IMR-90 (cell line): ENCODE results near the gene FUT4. TPM values are rescaled to one million over a fixed set of nuclear protein-coding genes. Genes with fewer than 3 reads are reported as not detected.

Experiments used
- ATAC-seq: fragments of 200-7000 bp; cut with Tn5 transposase; 2 replicates; pipeline ENCODE4 v1.9.1; 2020; ENCODE audit warnings: low read depth, mild to moderate bottlenecking, moderate library complexity
- BruUV-seq: library from RNA; stranded (reverse); fragments of 400-500 nt; replicated peaks from 2 replicates; lab custom pipeline; 2021; lab: Mats Ljungman, UMichigan
- CTCF ChIA-PET: fragments of 300-600 bp; formaldehyde crosslinking; extraction: SDS; loops from one replicate; lab custom pipeline; 2021; ENCODE audit warnings: antibody characterized with exemption; lab: Yijun Ruan, JAX
- POLR2A ChIA-PET: fragments of 300-600 bp; sonication (Branson Sonifier 250); formaldehyde crosslinking; loops from one replicate; lab custom pipeline; 2022; ENCODE audit warnings: antibody characterized with exemption; ENCODE audit not compliant: unreplicated experiment; lab: Charles Lee
- DNase-seq: peaks from one replicate; pipeline ENCODE4 v3.0.0; 2013
- H2AFZ ChIP-seq: replicated peaks from 2 replicates; pipeline ENCODE3; 2013; ENCODE audit warnings: low read length, mild to moderate bottlenecking; ENCODE audit not compliant: poor library complexity
- H2AK5ac ChIP-seq: 2 replicates; pipeline ENCODE4 v1.6.1; 2013; ENCODE audit warnings: low read depth, low read length, inconsistent platforms
- H2AK9ac ChIP-seq: replicated peaks from 2 replicates; pipeline ENCODE3; 2013; ENCODE audit warnings: mild to moderate bottlenecking, low read depth, low read length, moderate library complexity; ENCODE audit not compliant: poor library complexity
- H2BK120ac ChIP-seq: 2 replicates; pipeline ENCODE4 v1.6.1; 2013; ENCODE audit warnings: low read depth, low read length, inconsistent platforms
- H2BK15ac ChIP-seq: 3 replicates; pipeline ENCODE4 v1.6.1; 2013; ENCODE audit warnings: low read depth, low read length, inconsistent platforms
- H2BK20ac ChIP-seq: 2 replicates; pipeline ENCODE4 v1.6.1; 2013; ENCODE audit warnings: low read depth, mild to moderate bottlenecking, inconsistent platforms, low read length, moderate library complexity
- H2BK5ac ChIP-seq: 2 replicates; pipeline ENCODE4 v1.6.1; 2013; ENCODE audit warnings: mild to moderate bottlenecking, low read depth, low read length, inconsistent platforms; ENCODE audit not compliant: poor library complexity, severe bottlenecking
- H3K14ac ChIP-seq: replicated peaks from 2 replicates; pipeline ENCODE4 v1.6.1; 2013; ENCODE audit warnings: low read depth, low read length, inconsistent platforms
- H3K18ac ChIP-seq: 2 replicates; pipeline ENCODE4 v1.6.1; 2013; ENCODE audit warnings: low read depth, low read length, control low read depth
- H3K23ac ChIP-seq: 2 replicates; pipeline ENCODE4 v1.6.1; 2013; ENCODE audit warnings: low read depth, low read length, inconsistent platforms
- H3K27ac ChIP-seq: 2 replicates; pipeline ENCODE4 v1.5.1; 2013; ENCODE audit warnings: mild to moderate bottlenecking, control low read depth, low read length; ENCODE audit not compliant: insufficient read depth
- H3K27me3 ChIP-seq: 2 replicates; pipeline ENCODE4 v1.6.1; 2013; ENCODE audit warnings: low read length; ENCODE audit not compliant: control insufficient read depth, insufficient read depth
- H3K36me3 ChIP-seq: 2 replicates; pipeline ENCODE4 v1.6.1; 2013; ENCODE audit warnings: low read length, mixed read lengths; ENCODE audit not compliant: control insufficient read depth, insufficient read depth
- H3K4ac ChIP-seq: 2 replicates; pipeline ENCODE4 v1.6.1; 2013; ENCODE audit warnings: low read depth, low read length, inconsistent platforms
- H3K4me1 ChIP-seq: 2 replicates; pipeline ENCODE4 v1.6.1; 2013; ENCODE audit warnings: low read length, mixed read lengths; ENCODE audit not compliant: control insufficient read depth, insufficient read depth
- H3K4me2 ChIP-seq: 2 replicates; pipeline ENCODE4 v1.6.1; 2013; ENCODE audit warnings: low read depth, mild to moderate bottlenecking, control low read depth, low read length, moderate library complexity
- H3K4me3 ChIP-seq: 2 replicates; pipeline ENCODE4 v1.5.1; 2013; ENCODE audit warnings: low read depth, mild to moderate bottlenecking, control low read depth, low read length, moderate library complexity; ENCODE audit not compliant: insufficient read depth
- H3K56ac ChIP-seq: 2 replicates; pipeline ENCODE4 v1.6.1; 2013; ENCODE audit warnings: low read length, inconsistent platforms; ENCODE audit not compliant: insufficient read depth; ENCODE audit errors: extremely low read depth
- H3K79me1 ChIP-seq, 2 experiments: 2 replicates each; pipeline ENCODE4 v1.6.1; 2013; ENCODE audit warnings: low read length in 2 of 2, inconsistent platforms in 1 of 2, low read depth in 1 of 2
- H3K9ac ChIP-seq: 2 replicates; pipeline ENCODE4 v1.6.1; 2013; ENCODE audit warnings: low read depth, low read length, control low read depth
- H3K9me1 ChIP-seq: 2 replicates; pipeline ENCODE4 v1.6.1; 2013; ENCODE audit warnings: low read length, inconsistent platforms; ENCODE audit not compliant: insufficient read depth
- H3K9me3 ChIP-seq: 2 replicates; pipeline ENCODE4 v1.6.1; 2013; ENCODE audit warnings: low read length; ENCODE audit not compliant: control insufficient read depth, insufficient read depth
- H4K20me1 ChIP-seq: 2 replicates; pipeline ENCODE4 v1.6.1; 2013; ENCODE audit warnings: low read length, inconsistent platforms; ENCODE audit not compliant: insufficient read depth
- H4K5ac ChIP-seq: 2 replicates; pipeline ENCODE4 v1.6.1; 2013; ENCODE audit warnings: mild to moderate bottlenecking, low read depth, low read length, control low read depth
- H4K8ac ChIP-seq, 2 experiments: 2 replicates each; pipeline ENCODE4 v1.6.1; 2013; ENCODE audit warnings: low read depth in 2 of 2, low read length in 2 of 2, control low read depth in 1 of 2, inconsistent platforms in 1 of 2
- H4K91ac ChIP-seq: 2 replicates; pipeline ENCODE4 v1.6.1; 2013; ENCODE audit warnings: low read depth, low read length, inconsistent platforms; ENCODE audit not compliant: insufficient read depth
- BHLHE40 ChIP-seq: fragments of 150-350 bp; IDR thresholded peaks from 2 replicates; pipeline ENCODE4 v1.6.1; 2016; ENCODE audit warnings: mild to moderate bottlenecking, low read depth, low read length
- CHD1 ChIP-seq: IDR thresholded peaks from 2 replicates; pipeline ENCODE4 v1.6.1; 2012; ENCODE audit warnings: low read depth, low read length, improper control_type of control experiment
- FOS ChIP-seq: fragments of 150-350 bp; IDR thresholded peaks from 2 replicates; pipeline ENCODE4 v1.6.1; 2016; ENCODE audit warnings: low read depth, low read length
- MAFK ChIP-seq: IDR thresholded peaks from 2 replicates; pipeline ENCODE4 v1.6.1; 2012; ENCODE audit warnings: low read depth, low read length, improper control_type of control experiment
- MXI1 ChIP-seq: IDR thresholded peaks from 2 replicates; pipeline ENCODE4 v1.6.1; 2012; ENCODE audit warnings: low read depth, mild to moderate bottlenecking, low read length, moderate library complexity, borderline replicate concordance
- NFE2L2 ChIP-seq: fragments of 150-350 bp; IDR thresholded peaks from 2 replicates; pipeline ENCODE4 v1.6.1; 2016; ENCODE audit warnings: low read depth, mild to moderate bottlenecking, low read length
- POLR2A ChIP-seq: IDR thresholded peaks from 2 replicates; pipeline ENCODE4 v1.6.1; 2012; ENCODE audit warnings: mild to moderate bottlenecking, low read depth, low read length
- RCOR1 ChIP-seq: IDR thresholded peaks from 2 replicates; pipeline ENCODE4 v1.6.1; 2012; ENCODE audit warnings: mild to moderate bottlenecking, low read length, improper control_type of control experiment; ENCODE audit not compliant: insufficient replicate concordance
- RFX5 ChIP-seq: IDR thresholded peaks from 2 replicates; pipeline ENCODE4 v1.8.0; 2012; ENCODE audit warnings: low read depth, mild to moderate bottlenecking, low read length, moderate library complexity
- WGBS, 2 experiments: methylation state at CpG; one replicate each; pipeline versions ENCODE4 v1.1.5 to v1.1.7; 2013; ENCODE audit warnings: missing lambda C conversion rate in 2 of 2; ENCODE audit not compliant: insufficient read length in 1 of 2; ENCODE audit errors: extremely low coverage in 2 of 2; 5-methylcytosine and 5-hydroxymethylcytosine counted together
- dilution Hi-C: fragments of 300-500 bp; cut with HindIII; formaldehyde crosslinking; loops from one replicate; pipeline ENCODE4 v1.14.3; 2018; ENCODE audit warnings: low sequenced_read_pairs; ENCODE audit not compliant: unreplicated experiment
- in situ Hi-C: fragments of 300-500 bp; cut with MboI; formaldehyde crosslinking; loops from 3 replicates; pipeline ENCODE4 v1.14.3; 2019; ENCODE audit warnings: low sequenced_read_pairs, inconsistent platforms, mixed read lengths
- intact Hi-C: fragments of 100-400 bp; cut with micrococcal nuclease; formaldehyde crosslinking; loops from 2 replicates; pipeline ENCODE4 v1.10.0; 2022
- polyA plus RNA-seq, 3 experiments: library from polyadenylated mRNA; depleted of rRNA; stranded (reverse); fragments of >200 nt; gene quantifications; 2 replicates each; pipeline ENCODE4 v1.2.3, GENCODE V29; 2012; ENCODE audit warnings: low replicate concordance in 1 of 3
- total RNA-seq: library from RNA; depleted of rRNA; stranded (reverse); fragments of >200 nt; gene quantifications from 2 replicates; pipeline ENCODE4 v1.2.3, GENCODE V29; 2012

The FUT4 gene
- total and polyA plus RNA-seq, 2 of the 4 experiments (the other 2 are of a cell fraction): 2.2 to 2.4 TPM

- no peaks in the 10 kb centered on the region for H4K20me1 ChIP-seq
- H4K5ac ChIP-seq: peak overlapping the region; percentile 57; the same call in 1 of the 2 replicates
- ATAC-seq (no peak), DNase-seq (peak; percentile 75)
- no peaks in the 10 kb centered on the region for H3K36me3 ChIP-seq
- H3K56ac ChIP-seq: no peak overlapping the region
- no peak overlapping the region for H2AK5ac ChIP-seq
- no peak overlapping the region for H2AK9ac ChIP-seq
- H3K27me3 ChIP-seq: peaks cover 5% of the 10 kb centered on the region; the same call in 1 of the 2 replicates
- no peak overlapping the region for H3K4me2 ChIP-seq
- no peak overlapping the region for H3K23ac ChIP-seq
- TF ChIP-seq POLR2A (no peak), NFE2L2 (no peak), BHLHE40 (no peak), MAFK (no peak), RFX5 (no peak), FOS (no peak), MXI1 (no peak), RCOR1 (no peak), CHD1 (no peak)
- no peaks in the 10 kb centered on the region for H3K79me1 ChIP-seq
- no CpG with 5 or more reads among the region's 3 CpGs for WGBS, 2 experiments
- H2BK15ac ChIP-seq: no peak overlapping the region
- H3K4me1 ChIP-seq: peaks cover 2% of the 10 kb centered on the region
- ChIA-PET CTCF (no interaction called here), POLR2A (no interaction called here)
- no peak overlapping the region for H2BK20ac ChIP-seq
- H3K27ac ChIP-seq: no peak overlapping the region
- no peaks in the 10 kb centered on the region for H3K9me1 ChIP-seq
- peak overlapping the region; percentile 44; the same call in 1 of the 2 replicates for H3K18ac ChIP-seq
- no peak overlapping the region for H2BK120ac ChIP-seq
- BruUV-seq: no TSS peak
- in situ Hi-C loops: no loop called here
- no peak overlapping the region for H4K91ac ChIP-seq
- H4K8ac ChIP-seq: no peak overlapping the region
- no peaks in the 10 kb centered on the region for H3K9me3 ChIP-seq
- intact Hi-C loops: no loop called here
- H3K4me3 ChIP-seq: no peak overlapping the region
- H2BK5ac ChIP-seq: no peak overlapping the region
- H3K9ac ChIP-seq: no peak overlapping the region
- H2AFZ ChIP-seq: no peak overlapping the region
- no peak overlapping the region for H3K4ac ChIP-seq
- H3K14ac ChIP-seq: no peak overlapping the region
- dilution Hi-C loops: no loop called here
Measured at GRCh38 chr11:94583866-94584500, 40.3 kb downstream of the FUT4 start.
